Left ventricle myocardium inferior (tissue), 1 donor: Measurements from ENCODE around the gene SGCE. TPM values are rescaled to one million over a fixed set of nuclear protein-coding genes. Genes with fewer than 3 reads are reported as not detected.
A peak's percentile ranks its signal among the peaks of the same experiment; 100 is the strongest.

Experiments used
- DNase-seq: peaks from one replicate; pipeline ENCODE4 v3.0.0-alpha.2; 2020
- H3K27ac ChIP-seq: fragments of 200-600 bp; replicated peaks from 2 replicates; pipeline ENCODE4 v1.8.0; 2021
- H3K27me3 ChIP-seq: fragments of 200-600 bp; 2 replicates; pipeline ENCODE4 v1.8.0; 2021; ENCODE audit warnings: low read depth
- H3K36me3 ChIP-seq: fragments of 200-600 bp; 2 replicates; pipeline ENCODE4 v1.8.0; 2021
- H3K4me1 ChIP-seq: fragments of 200-600 bp; 2 replicates; pipeline ENCODE4 v1.8.0; 2021
- H3K4me3 ChIP-seq: fragments of 200-600 bp; 2 replicates; pipeline ENCODE4 v1.8.0; 2021; ENCODE audit warnings: mild to moderate bottlenecking, moderate library complexity
- H3K9me3 ChIP-seq: fragments of 200-600 bp; replicated peaks from 2 replicates; pipeline ENCODE4 v1.8.0; 2021
- intact Hi-C: fragments of 100-400 bp; cut with micrococcal nuclease; formaldehyde crosslinking; loops from one replicate; pipeline ENCODE4 v1.11.0; 2022
- total RNA-seq: library from RNA; stranded (reverse); fragmentation: NEBNext Ultra II Directional; extraction: Animal tissue kit (Norgen Biotek cat#: 25700); gene quantifications from one replicate; pipeline ENCODE4 v1.2.1, GENCODE V29; 2021
- TF ChIP-seq, protein P1 (sequence below): fragments of 200-600 bp; IDR thresholded peaks from 2 replicates; pipeline ENCODE4 v1.8.0; 2021; ENCODE audit warnings: antibody characterized with exemption, mild to moderate bottlenecking, borderline replicate concordance
- donor health status: DM: no; HTN: yes; CAD: no; lungs with severe emphysema.

SGCE gene
- total RNA-seq, 1 donor from 2014 or later, result 20.1 TPM

DNA sequence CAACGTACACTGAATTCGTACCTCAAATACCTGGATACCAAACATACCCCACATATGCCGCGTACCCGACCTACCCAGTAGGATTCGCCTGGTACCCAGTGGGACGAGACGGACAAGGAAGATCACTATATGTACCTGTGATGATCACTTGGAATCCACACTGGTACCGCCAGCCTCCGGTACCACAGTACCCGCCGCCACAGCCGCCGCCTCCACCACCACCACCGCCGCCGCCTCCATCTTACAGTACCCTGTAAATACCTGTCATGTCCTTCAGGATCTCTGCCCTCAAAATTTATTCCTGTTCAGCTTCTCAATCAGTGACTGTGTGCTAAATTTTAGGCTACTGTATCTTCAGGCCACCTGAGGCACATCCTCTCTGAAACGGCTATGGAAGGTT lies 9.5 kb upstream of the SGCE start:
- intact Hi-C loops, result no loop called here

DNA sequence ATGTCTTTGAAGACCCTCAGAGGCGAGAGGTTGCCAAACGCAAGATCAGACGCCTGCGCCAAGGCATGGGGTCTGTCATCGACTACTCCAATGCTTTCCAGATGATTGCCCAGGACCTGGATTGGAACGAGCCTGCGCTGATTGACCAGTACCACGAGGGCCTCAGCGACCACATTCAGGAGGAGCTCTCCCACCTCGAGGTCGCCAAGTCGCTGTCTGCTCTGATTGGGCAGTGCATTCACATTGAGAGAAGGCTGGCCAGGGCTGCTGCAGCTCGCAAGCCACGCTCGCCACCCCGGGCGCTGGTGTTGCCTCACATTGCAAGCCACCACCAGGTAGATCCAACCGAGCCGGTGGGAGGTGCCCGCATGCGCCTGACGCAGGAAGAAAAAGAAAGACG lies 8.1 kb upstream of the SGCE start:
- intact Hi-C loops, result no loop called here
- Histone ChIP-seq H3K27ac (no peak overlapping the region), H3K9me3 (no peaks in the 10 kb centered on the region), H3K4me1 (no peaks in the 10 kb centered on the region), H3K4me3 (no peak overlapping the region), H3K36me3 (no peaks in the 10 kb centered on the region), H3K27me3 (no peaks in the 10 kb centered on the region)
- DNase-seq, result no peak
- TF ChIP-seq, protein P1, sequence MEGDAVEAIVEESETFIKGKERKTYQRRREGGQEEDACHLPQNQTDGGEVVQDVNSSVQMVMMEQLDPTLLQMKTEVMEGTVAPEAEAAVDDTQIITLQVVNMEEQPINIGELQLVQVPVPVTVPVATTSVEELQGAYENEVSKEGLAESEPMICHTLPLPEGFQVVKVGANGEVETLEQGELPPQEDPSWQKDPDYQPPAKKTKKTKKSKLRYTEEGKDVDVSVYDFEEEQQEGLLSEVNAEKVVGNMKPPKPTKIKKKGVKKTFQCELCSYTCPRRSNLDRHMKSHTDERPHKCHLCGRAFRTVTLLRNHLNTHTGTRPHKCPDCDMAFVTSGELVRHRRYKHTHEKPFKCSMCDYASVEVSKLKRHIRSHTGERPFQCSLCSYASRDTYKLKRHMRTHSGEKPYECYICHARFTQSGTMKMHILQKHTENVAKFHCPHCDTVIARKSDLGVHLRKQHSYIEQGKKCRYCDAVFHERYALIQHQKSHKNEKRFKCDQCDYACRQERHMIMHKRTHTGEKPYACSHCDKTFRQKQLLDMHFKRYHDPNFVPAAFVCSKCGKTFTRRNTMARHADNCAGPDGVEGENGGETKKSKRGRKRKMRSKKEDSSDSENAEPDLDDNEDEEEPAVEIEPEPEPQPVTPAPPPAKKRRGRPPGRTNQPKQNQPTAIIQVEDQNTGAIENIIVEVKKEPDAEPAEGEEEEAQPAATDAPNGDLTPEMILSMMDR, result no peak

More for the DNA sequence above, 9.5 kb upstream of the SGCE start:
- Histone ChIP-seq H3K27ac (no peak overlapping the region), H3K4me1 (no peaks in the 10 kb centered on the region), H3K4me3 (no peak overlapping the region), H3K9me3 (no peaks in the 10 kb centered on the region), H3K36me3 (no peaks in the 10 kb centered on the region), H3K27me3 (no peaks in the 10 kb centered on the region)
- TF ChIP-seq, protein P1, result no peak
- no peak for DNase-seq

DNA sequence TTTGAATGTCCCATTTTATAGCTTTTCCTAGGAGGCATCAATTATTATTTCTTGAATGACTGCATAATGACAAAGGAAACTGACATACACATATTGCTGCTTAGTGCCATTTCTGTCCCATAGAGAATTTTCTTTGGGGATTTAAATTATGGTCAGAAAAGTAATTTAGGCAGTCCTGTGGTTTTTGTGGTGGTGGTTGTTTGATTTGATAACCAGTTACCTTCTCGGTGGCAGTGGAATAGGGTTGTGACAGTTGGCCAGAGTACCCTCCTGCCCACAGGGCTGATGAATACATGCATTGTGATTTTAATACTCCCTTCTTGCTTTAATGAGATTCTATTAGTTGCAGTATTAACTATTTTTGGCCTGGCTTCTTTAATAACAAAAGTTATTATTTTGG lies 6.6 kb upstream of the SGCE start:
- Histone ChIP-seq H3K36me3 (no peaks in the 10 kb centered on the region), H3K4me1 (peaks cover 4% of the 10 kb centered on the region), H3K27ac (no peak overlapping the region), H3K4me3 (no peak overlapping the region), H3K9me3 (no peaks in the 10 kb centered on the region), H3K27me3 (no peaks in the 10 kb centered on the region)
- no peak for DNase-seq
- TF ChIP-seq, protein P1, result no peak
- intact Hi-C loops, result no loop called here

DNA sequence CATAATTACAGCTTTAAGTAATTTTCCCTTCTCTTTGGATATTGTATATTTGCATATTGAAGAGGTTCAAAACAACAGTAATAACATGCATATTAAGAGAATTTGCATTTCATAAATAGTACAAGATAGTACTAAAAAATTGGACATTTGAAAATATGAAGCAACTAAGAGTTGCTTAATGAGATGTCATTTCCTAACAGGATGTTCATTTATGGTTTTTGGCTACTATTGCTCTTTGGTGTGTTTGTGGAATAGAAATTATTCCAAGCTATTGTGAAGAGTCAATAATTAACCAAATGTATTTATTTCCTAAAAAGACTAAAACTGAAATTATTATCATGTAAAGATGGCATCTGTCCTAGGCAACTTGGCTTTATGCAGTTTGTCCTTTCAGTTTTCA lies 4.1 kb upstream of the SGCE start:
- peaks cover 7% of the 10 kb centered on the region for H3K9me3 ChIP-seq
- no peak for DNase-seq
- peaks cover 28% of the 10 kb centered on the region for H3K4me1 ChIP-seq
- intact Hi-C loops, result no loop called here
- TF ChIP-seq, protein P1, result no peak
- no peak overlapping the region for H3K27ac ChIP-seq
- no peaks in the 10 kb centered on the region for H3K36me3 ChIP-seq
- H3K4me3 ChIP-seq, result no peak overlapping the region
- peaks cover 3% of the 10 kb centered on the region for H3K27me3 ChIP-seq

DNA sequence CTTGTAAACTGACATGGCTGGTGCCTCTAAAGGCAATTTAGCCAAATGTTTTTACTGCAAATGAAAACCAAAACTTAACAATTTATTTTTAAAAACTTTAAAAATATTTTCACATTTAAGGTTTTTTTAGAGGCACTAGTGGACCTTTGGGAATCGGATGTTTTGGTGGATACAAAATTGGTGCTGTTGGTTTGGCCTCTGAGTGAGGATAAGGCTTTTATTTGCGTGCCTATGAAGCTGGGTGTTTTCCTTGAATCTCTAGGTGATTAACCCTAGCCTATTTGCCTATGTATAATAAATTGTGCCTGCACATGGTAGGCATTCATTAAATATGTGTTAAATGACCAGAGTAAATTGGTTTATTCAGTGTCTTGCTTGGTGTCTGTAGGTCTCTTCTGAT lies 2.9 kb upstream of the SGCE start:
- Histone ChIP-seq H3K4me3 (peak overlapping the region; percentile 80), H3K9me3 (peaks cover 7% of the 10 kb centered on the region), H3K27ac (peak overlapping the region; percentile 31), H3K27me3 (peaks cover 15% of the 10 kb centered on the region), H3K4me1 (peaks cover 32% of the 10 kb centered on the region), H3K36me3 (no peaks in the 10 kb centered on the region)
- DNase-seq, result no peak
- intact Hi-C loops, result no loop called here
- TF ChIP-seq, protein P1, result no peak
